HCEC 1CT (cell line): ENCODE measurements around the gene SERTAD3.
"Not testable (repeated sequence)": the region's sequence is repeated elsewhere in the genome, so short reads cannot be mapped to it uniquely, and the experiment has no call there.

ENCODE experiments used
- DNase-seq: peaks from one replicate; pipeline ENCODE4 v3.0.0-alpha.2; 2017

The SERTAD3 gene

DNA sequence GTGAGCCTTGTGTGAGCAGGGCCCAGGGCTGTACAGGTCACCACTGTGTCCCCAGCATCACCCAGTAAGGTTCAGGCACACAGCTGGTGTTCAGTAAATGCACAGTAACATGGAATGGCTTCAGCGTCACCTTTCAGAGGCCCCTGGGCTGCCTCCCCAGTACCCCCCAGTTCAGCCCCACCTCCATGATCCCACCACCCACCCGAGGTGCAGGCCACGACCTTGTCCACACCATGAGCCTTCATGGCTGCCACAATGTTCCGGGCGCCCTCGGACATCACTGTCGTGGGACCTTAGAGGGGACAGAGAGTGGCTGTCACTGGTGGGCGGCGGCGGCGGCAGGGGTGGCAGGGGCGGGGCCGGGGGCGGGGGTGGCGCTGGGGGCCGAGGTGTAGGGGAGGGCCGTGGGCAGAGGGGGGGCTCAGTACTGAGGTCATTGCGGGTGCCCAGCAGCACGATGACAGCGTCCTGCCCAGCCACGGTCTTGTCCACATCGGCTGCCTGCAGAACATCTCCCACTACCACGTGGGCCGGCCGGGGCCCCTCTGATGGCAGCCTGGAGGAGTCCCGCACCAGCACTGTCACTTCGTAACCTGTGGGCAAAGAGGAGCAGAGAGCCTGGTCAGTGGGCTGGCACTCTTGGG, 13.9 kb upstream of the SERTAD3 start:
- no peak for DNase-seq

- no peak for DNase-seq
Measured at GRCh38 chr19:40457048-40457447, 12.9 kb upstream of the SERTAD3 start.

DNA sequence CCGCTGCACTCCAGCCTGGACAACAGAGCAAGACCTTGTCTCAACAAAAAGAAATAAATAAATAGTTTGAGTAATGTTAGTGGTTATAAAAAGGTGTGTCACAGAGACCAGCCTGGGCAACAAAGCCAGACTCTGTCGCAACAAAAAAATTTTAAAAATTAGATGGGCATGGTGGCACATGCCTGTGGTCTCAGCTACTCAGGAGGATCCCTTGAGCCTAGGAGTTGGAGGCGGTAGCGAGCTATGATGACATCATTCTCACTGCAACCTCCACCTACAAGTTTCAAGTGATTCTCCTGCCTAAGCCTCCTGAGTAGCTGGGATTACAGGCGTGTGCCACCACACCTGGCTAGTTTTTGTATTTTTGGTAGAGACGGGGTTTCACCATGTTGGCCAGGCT, 9.8 kb upstream of the SERTAD3 start:
- DNase-seq: not testable (repeated sequence)

DNA sequence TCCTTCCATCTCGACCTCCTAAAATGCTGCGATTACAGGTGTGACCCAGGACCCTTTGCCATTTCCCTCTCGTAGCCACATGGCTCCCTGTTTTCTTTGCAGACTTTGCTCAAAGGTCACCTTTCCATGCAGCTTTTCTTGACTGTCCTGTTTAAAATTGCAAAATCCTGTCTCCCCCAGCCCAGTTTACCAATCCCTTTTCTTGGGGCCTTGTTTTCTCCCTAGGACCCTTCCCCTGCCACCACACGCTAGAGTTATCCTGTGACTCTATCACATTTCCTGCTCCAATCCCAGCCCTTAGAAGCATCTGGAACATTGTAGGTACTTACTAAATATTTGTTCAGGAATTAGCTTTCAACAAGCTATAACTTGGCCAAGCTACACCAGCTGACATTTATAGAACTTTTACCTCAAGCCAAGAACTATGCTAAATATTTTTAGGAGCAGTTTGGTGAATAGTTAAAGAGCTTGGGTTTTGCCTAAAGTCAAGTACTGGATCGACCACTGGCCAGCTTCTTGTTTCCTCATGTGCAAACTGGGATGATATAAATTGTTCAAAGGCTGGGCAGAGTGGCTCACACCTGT, 9.1 kb upstream of the SERTAD3 start:
- DNase-seq: no peak

DNA sequence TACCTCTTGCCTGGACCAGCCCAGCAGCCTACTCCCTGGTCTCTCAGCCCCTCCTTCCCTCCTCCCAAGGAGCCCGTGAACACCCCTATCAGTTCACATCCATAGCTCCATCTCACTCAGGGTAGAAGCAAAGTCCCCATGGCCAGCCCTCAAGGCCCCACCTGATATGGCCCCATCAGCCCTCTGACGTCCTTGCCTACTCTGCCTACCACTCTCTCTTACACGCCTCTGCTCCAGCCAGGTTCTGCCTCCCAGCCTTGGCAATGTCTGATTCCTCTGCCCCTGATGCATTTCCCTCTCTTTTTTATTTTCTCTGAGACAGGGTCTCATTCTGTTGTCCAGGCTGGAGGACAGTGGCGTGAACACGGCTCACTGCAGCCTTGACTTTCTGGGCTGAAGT, 7.9 kb upstream of the SERTAD3 start:
- DNase-seq: no peak

DNA sequence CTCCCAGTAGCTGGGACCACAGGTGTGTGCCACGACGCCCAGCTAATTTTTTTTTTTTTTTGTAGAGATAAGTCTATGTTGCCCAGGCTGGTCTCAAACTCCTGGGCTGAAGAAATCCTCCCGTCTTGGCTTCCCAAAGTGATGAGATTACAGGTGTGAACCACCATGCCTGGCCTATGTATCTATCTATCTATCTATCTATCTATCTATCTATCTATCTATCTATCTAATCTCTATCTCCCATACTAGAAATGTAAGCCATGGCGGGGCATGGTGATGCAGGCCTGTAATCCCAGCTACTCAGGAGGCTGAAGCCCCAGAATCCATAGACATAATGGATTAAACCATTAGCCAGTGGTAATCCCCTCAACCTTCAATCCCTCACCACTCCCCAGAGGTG, 6.5 kb upstream of the SERTAD3 start:
- no peak for DNase-seq

DNA sequence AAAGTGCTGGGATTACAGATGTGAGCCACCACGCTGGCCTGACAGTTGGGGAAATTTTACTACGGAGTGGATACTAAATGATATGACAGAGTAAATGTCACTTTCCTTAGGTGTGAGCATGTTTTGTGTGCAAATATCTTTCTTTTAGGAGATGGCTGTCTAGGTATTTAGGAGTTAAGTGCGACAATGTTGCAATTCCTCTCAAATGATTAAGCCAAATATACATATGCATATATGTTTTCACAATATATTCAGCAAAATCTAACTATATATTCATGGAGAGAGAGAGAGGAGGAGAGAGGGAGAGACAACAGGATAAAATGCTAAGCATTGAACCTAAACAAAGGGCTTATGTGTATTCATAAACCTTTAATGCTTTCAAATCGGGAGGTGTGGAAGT, 5.4 kb upstream of the SERTAD3 start:
- DNase-seq: no peak

GRCh38 chr19:40446263-40446784, 2.2 kb upstream of the SERTAD3 start:
- DNase-seq: no peak

GRCh38 chr19:40445780-40446262, 1.7 kb upstream of the SERTAD3 start:
- no peak for DNase-seq

GRCh38 chr19:40444825-40445312, 734 bp upstream of the SERTAD3 start:
- no peak for DNase-seq

DNA sequence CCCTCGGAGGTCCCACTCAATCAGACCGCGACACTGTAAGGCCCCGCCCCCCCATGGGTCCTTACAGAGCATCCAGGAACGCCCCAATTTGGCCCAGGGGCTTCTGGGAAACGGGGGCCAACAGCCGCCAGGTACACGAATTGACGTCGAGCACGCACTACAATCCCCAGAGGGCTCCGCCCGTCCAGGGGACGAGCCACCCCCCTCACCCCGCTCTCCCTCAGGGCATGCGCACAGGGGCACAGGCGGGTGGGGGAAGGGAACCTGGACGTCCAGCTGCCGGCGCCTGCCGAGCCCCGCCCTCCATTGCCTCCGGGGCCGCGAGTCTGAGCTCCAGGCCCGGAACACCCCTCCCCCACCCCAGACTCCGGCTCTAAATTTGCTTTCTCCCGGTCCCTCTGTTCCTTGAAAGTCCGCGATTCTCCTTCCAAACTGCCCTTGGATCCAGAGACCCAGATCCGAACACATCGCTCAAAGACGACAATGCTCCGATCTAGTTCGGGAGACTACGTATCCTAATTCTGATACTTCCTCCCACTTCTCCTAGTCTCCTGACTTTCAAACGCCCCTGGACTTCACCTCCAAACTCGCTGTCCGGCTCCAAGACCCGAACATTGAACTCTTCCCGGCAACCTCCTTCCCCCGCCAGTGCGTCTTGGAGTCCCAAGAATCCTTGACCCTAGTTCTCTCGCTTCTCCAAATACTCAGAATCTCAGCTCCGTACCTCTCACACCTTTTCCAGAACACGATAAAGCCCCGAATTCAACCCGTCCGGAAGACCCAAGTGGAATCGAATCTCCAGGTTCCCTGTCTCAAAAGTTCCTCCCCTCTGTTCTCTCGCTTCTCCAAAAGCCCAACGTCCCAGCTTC, 770 bp downstream of the SERTAD3 start:
- peak; percentile 100 for DNase-seq

DNA sequence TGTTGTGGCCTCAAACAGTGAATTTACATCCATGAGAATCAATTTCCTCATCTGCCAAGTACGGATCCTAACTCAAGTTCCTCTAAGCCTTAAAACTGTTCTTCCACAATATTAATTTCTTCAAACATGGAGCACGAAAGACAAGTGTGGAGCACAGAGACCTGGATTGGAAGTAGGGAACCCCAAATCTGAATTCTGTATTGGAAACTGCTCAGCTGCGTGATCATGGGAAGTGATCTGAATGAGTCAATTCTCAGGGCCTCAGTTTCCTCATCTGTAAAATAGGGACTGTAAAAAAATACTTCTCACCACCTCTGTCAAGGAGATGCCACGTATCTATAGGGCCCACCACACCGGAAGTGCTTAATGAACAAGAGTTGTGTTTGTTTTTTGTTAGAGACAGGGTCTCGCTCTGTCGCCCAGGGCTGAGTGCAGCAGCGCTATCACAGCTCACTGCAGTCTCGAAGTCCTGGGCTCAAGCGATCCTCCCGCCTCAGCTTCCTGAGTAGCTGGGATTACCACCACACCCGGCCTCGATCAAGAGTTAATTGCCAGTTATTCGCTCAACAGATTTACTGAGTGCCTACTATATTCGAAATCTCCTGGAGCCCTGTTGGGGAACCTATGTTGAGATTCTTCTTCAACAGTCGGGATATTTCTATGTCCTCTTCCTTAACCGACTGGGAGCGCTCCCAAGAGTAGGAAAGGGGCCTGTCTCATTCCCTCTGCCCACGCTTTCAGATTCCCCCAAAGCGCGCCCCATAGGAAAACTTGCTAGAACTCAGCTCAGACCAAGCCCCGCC, 1.6 kb downstream of the SERTAD3 start:
- no peak for DNase-seq

DNA sequence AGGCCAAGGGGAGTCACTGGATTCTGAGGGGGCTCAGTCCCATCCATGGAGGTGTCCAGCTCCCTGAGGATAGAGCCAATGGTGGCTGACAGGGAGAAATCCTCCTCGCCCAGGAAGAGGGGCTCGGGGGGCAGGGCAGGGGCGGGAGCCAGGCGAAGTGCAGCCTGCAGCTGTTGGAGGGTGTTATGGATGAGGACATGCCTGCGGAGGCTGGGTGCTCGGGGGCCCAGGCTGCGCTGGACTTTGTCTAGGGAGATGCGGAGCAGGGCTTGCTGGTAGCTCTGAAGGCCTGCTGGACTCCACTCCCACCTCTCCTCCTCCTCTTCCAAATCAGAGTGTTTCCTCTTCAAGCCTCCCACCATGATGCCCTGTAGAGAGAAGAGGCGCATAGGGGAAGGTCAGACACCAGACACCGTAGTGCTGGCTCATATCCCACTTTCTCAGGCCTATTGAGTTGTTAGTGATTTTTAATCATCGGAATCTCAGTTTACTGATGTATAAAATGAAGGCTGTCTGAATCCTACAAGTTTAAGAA, 2.3 kb downstream of the SERTAD3 start:
- DNase-seq: no peak

DNA sequence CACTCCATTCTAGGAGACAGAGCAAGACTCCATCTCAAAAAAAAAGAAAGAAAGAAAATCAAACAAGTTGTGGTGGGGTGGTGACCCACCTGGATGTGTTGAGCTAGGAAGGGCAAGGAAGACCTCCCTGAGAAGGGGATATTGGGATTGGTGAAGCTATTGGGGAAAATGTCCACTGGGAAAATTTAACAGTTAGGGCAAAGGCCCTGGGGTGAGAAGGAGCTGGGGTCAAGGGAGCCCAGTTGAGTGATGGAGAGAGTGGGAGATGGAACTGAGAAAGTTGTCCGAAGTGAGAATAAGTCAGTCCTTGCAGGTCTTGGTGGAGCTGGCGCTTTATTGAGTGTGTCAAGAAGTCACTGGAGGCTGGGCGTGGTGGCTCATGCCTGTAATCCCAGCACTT, 5.9 kb downstream of the SERTAD3 start:
- no peak for DNase-seq

- peak; percentile 81 for DNase-seq
Measured at GRCh38 chr19:40433391-40434216, 10.5 kb downstream of the SERTAD3 start.

DNA sequence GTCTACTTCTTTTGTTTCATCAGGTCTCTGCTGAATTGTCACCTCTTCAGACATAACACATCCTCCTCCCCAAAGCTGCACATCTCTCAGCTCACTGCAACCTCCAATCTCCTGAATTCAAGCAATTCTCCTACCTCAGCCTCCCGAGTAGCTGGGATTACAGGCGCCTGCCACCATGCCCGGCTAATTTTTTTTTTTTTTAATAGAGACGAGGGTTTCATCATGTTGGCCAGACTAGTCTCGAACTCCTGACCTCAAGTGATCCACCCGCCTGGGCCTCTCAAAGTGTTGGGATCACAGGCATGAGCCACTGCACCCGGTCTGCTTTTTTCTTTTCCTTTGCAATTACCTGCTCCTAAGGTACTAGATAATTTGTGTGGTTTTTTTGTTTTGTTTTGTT, 11.4 kb downstream of the SERTAD3 start:
- not testable (repeated sequence) for DNase-seq

GRCh38 chr19:40431698-40432097, 12.4 kb downstream of the SERTAD3 start:
- DNase-seq: no peak

GRCh38 chr19:40430242-40430641, 13.9 kb downstream of the SERTAD3 start:
- DNase-seq: not testable (repeated sequence)

DNA sequence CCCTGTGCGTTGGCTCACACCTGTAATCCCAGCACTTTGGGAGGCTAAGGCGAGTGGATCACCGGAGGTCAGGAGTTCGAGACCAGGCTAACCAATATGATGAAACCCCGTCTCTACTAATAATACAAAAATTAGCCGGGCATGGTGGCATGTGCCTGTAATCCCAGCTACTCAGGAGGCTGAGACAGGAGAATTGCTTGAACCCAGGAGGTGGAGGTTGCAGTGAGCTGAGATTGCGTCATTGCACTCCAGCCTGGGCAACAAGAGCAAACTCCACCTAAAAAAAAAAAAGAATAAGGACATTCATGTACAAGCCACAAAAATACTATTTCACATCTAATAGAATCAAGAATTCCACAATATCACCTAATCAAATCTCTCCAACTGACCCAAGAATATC, 15.9 kb downstream of the SERTAD3 start:
- DNase-seq: not testable (repeated sequence)

GRCh38 chr19:40425450-40426287, 18.5 kb downstream of the SERTAD3 start, which contains the start of gene SERTAD1:
Gene SERTAD1 (minus strand): TSS chr19:40425992. CDS start chr19:40423546, 2,446 bp downstream.
- DNase-seq: peak; percentile 99
